ENCODE results near the gene C19orf25.

GRCh38 chr19:1440418-1440801, 38.6 kb downstream of the C19orf25 start:
- TF ChIP-seq POLR2AphosphoS5 (IDR thresholded peaks at IDR 0.05; ENCODE audit: low read depth): no peak
- TF ChIP-seq, protein P1, sequence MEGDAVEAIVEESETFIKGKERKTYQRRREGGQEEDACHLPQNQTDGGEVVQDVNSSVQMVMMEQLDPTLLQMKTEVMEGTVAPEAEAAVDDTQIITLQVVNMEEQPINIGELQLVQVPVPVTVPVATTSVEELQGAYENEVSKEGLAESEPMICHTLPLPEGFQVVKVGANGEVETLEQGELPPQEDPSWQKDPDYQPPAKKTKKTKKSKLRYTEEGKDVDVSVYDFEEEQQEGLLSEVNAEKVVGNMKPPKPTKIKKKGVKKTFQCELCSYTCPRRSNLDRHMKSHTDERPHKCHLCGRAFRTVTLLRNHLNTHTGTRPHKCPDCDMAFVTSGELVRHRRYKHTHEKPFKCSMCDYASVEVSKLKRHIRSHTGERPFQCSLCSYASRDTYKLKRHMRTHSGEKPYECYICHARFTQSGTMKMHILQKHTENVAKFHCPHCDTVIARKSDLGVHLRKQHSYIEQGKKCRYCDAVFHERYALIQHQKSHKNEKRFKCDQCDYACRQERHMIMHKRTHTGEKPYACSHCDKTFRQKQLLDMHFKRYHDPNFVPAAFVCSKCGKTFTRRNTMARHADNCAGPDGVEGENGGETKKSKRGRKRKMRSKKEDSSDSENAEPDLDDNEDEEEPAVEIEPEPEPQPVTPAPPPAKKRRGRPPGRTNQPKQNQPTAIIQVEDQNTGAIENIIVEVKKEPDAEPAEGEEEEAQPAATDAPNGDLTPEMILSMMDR (IDR thresholded peaks at IDR 0.05; ENCODE audit: insufficient read depth, low read length): no peak
- TF ChIP-seq, protein P2, sequence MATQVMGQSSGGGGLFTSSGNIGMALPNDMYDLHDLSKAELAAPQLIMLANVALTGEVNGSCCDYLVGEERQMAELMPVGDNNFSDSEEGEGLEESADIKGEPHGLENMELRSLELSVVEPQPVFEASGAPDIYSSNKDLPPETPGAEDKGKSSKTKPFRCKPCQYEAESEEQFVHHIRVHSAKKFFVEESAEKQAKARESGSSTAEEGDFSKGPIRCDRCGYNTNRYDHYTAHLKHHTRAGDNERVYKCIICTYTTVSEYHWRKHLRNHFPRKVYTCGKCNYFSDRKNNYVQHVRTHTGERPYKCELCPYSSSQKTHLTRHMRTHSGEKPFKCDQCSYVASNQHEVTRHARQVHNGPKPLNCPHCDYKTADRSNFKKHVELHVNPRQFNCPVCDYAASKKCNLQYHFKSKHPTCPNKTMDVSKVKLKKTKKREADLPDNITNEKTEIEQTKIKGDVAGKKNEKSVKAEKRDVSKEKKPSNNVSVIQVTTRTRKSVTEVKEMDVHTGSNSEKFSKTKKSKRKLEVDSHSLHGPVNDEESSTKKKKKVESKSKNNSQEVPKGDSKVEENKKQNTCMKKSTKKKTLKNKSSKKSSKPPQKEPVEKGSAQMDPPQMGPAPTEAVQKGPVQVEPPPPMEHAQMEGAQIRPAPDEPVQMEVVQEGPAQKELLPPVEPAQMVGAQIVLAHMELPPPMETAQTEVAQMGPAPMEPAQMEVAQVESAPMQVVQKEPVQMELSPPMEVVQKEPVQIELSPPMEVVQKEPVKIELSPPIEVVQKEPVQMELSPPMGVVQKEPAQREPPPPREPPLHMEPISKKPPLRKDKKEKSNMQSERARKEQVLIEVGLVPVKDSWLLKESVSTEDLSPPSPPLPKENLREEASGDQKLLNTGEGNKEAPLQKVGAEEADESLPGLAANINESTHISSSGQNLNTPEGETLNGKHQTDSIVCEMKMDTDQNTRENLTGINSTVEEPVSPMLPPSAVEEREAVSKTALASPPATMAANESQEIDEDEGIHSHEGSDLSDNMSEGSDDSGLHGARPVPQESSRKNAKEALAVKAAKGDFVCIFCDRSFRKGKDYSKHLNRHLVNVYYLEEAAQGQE (IDR thresholded peaks at IDR 0.05; ENCODE audit: insufficient replicate concordance, low read depth): no peak
